Measurements from ENCODE around the gene FUCA1.
"Not testable (repeated sequence)": the region's sequence is repeated elsewhere in the genome, so short reads cannot be mapped to it uniquely, and the experiment has no call there.

FUCA1 gene

GRCh38 chr1:23904748-23905357 is 36.8 kb upstream of the FUCA1 start:
- H2AFZ ChIP-seq (ENCODE audit: low read depth) = peak overlapping the region; percentile 88
- no peaks in the 10 kb centered on the region for H3K79me2 ChIP-seq (ENCODE audit: insufficient read depth, low read depth)
- H3K4me2 ChIP-seq = peak overlapping the region; percentile 37; the same call in 1 of the 2 replicates
- H3K27me3 ChIP-seq (ENCODE audit: insufficient read depth, low read depth) = no peaks in the 10 kb centered on the region
- no peaks in the 10 kb centered on the region for H4K20me1 ChIP-seq (ENCODE audit: insufficient read depth)
- peak overlapping the region; percentile 20; the same call in 1 of the 2 replicates for H3K9ac ChIP-seq
- no peak for TF ChIP-seq CTCF (conservative IDR thresholded peaks at IDR 0.05; ENCODE audit: low read depth, low read length)
- H3K36me3 ChIP-seq (ENCODE audit: insufficient read depth) = no peaks in the 10 kb centered on the region
- no peak overlapping the region for H3K4me3 ChIP-seq (IDR thresholded peaks at IDR 0.05; ENCODE audit: insufficient read depth, low read depth, low read length)
- H3K27ac ChIP-seq = peak overlapping the region; percentile 42
- H3K4me1 ChIP-seq (ENCODE audit: low read depth, poor library complexity, severe bottlenecking) = peaks cover 33% of the 10 kb centered on the region

- Histone ChIP-seq H3K4me2 (0 out of 2 replicates have a peak overlapping the region, but pooled peaks have one; percentile 37), H3K36me3 (ENCODE audit: insufficient read depth) (no peaks in the 10 kb centered on the region), H4K20me1 (ENCODE audit: insufficient read depth) (no peaks in the 10 kb centered on the region), H3K27me3 (ENCODE audit: insufficient read depth, low read depth) (no peaks in the 10 kb centered on the region), H3K4me3 (IDR thresholded peaks at IDR 0.05; ENCODE audit: insufficient read depth, low read depth, low read length) (no peak overlapping the region), H3K4me1 (ENCODE audit: low read depth, poor library complexity, severe bottlenecking) (peaks cover 41% of the 10 kb centered on the region), H2AFZ (ENCODE audit: low read depth) (no peak overlapping the region), H3K27ac (no peak overlapping the region), H3K9ac (no peak overlapping the region), H3K79me2 (ENCODE audit: insufficient read depth, low read depth) (no peaks in the 10 kb centered on the region)
- no peak for TF ChIP-seq CTCF (conservative IDR thresholded peaks at IDR 0.05; ENCODE audit: low read depth, low read length)
Observed at GRCh38 chr1:23903754-23904153, 35.7 kb upstream of the FUCA1 start.

- Histone ChIP-seq H3K4me3 (IDR thresholded peaks at IDR 0.05; ENCODE audit: insufficient read depth, low read depth, low read length) (no peak overlapping the region), H3K4me2 (no peak overlapping the region), H2AFZ (ENCODE audit: low read depth) (no peak overlapping the region), H3K27me3 (ENCODE audit: insufficient read depth, low read depth) (no peaks in the 10 kb centered on the region), H3K4me1 (ENCODE audit: low read depth, poor library complexity, severe bottlenecking) (peaks cover 49% of the 10 kb centered on the region), H4K20me1 (ENCODE audit: insufficient read depth) (no peaks in the 10 kb centered on the region), H3K79me2 (ENCODE audit: insufficient read depth, low read depth) (no peaks in the 10 kb centered on the region), H3K9ac (no peak overlapping the region), H3K27ac (no peak overlapping the region), H3K36me3 (ENCODE audit: insufficient read depth) (no peaks in the 10 kb centered on the region)
- no peak for TF ChIP-seq CTCF (conservative IDR thresholded peaks at IDR 0.05; ENCODE audit: low read depth, low read length)
Observed at GRCh38 chr1:23902321-23903278, 34.5 kb upstream of the FUCA1 start.

- not testable (repeated sequence) for H3K9ac ChIP-seq; H3K36me3 ChIP-seq (ENCODE audit: insufficient read depth); H3K4me3 ChIP-seq (IDR thresholded peaks at IDR 0.05; ENCODE audit: insufficient read depth, low read depth, low read length); H3K27ac ChIP-seq; H3K27me3 ChIP-seq (ENCODE audit: insufficient read depth, low read depth); H2AFZ ChIP-seq (ENCODE audit: low read depth); H3K79me2 ChIP-seq (ENCODE audit: insufficient read depth, low read depth); H4K20me1 ChIP-seq (ENCODE audit: insufficient read depth); H3K4me2 ChIP-seq
- H3K4me1 ChIP-seq (ENCODE audit: low read depth, poor library complexity, severe bottlenecking) = peaks cover 60% of the 10 kb centered on the region
Observed at GRCh38 chr1:23900017-23900416, 31.9 kb upstream of the FUCA1 start.

Data from KMS-11 (cell line).